ENCODE measurements around the gene PSG11. TPM values are rescaled to one million over a fixed set of nuclear protein-coding genes. Genes with fewer than 3 reads are reported as not detected.
"Not testable (repeated sequence)": the region's sequence is repeated elsewhere in the genome, so short reads cannot be mapped to it uniquely, and the experiment has no call there.

The PSG11 gene
- total and polyA plus RNA-seq, 9 of the 15 experiments (the other 6 are each of a cell fraction or from before 2014, with no cell fraction given) = not detected

GRCh38 chr19:43046578-43046977 is 20.3 kb upstream of the PSG11 start:
- H3K4me2 ChIP-seq (ENCODE audit: insufficient read depth, low read length); H3K4me3 ChIP-seq; ATAC-seq; DNase-seq (ENCODE audit: extremely low read depth in 1 of 4, low spot score in 3 of 4); H3K4me1 ChIP-seq (replicated peaks in 1 of 2; ENCODE audit: control insufficient read depth in 2 of 2, insufficient read depth in 2 of 2, low read length in 2 of 2); in situ Hi-C loops (cut with MboI); H3K27ac ChIP-seq (ENCODE audit: extremely low read depth, low read depth, low read length); intact Hi-C loops (cut with micrococcal nuclease); H3K79me2 ChIP-seq (ENCODE audit: control insufficient read depth, insufficient read depth, low read length); CTCF ChIA-PET (ENCODE audit: low intra/inter-chr PET ratio); H3K9me1 ChIP-seq (ENCODE audit: control insufficient read depth, insufficient read depth, low read length); FAIRE-seq; POLR2A ChIA-PET; H3K27me3 ChIP-seq (ENCODE audit: control insufficient read depth in 2 of 2, insufficient read depth in 2 of 2, low read length in 2 of 2); H3K36me3 ChIP-seq (ENCODE audit: control insufficient read depth, insufficient read depth, low read length); H3K9me3 ChIP-seq (replicated peaks; ENCODE audit: control insufficient read depth, insufficient read depth, low read depth, low read length); H4K20me1 ChIP-seq (replicated peaks; ENCODE audit: control insufficient read depth, insufficient read depth, low read length); BruUV-seq (replicated peaks); H3K9ac ChIP-seq (ENCODE audit: insufficient read depth in 1 of 2, low read depth in 2 of 2, low read length in 2 of 2); H2AFZ ChIP-seq (ENCODE audit: low read depth, low read length): not testable (repeated sequence)
- WGBS (ENCODE audit: insufficient coverage, low coverage, missing lambda C conversion rate) = 0% methylated on average over 2 of the region's 2 CpGs

GRCh38 chr19:43043492-43044180 is 17.4 kb upstream of the PSG11 start:
- BruUV-seq (replicated peaks); H3K36me3 ChIP-seq (ENCODE audit: control insufficient read depth, insufficient read depth, low read length); H3K79me2 ChIP-seq (ENCODE audit: control insufficient read depth, insufficient read depth, low read length); H2AFZ ChIP-seq (ENCODE audit: low read depth, low read length); H3K4me3 ChIP-seq; DNase-seq (ENCODE audit: extremely low read depth in 1 of 4, low spot score in 3 of 4); H3K9me1 ChIP-seq (ENCODE audit: control insufficient read depth, insufficient read depth, low read length); H3K9me3 ChIP-seq (replicated peaks; ENCODE audit: control insufficient read depth, insufficient read depth, low read depth, low read length); CTCF ChIA-PET (ENCODE audit: low intra/inter-chr PET ratio); POLR2A ChIA-PET; H3K4me1 ChIP-seq (replicated peaks in 1 of 2; ENCODE audit: control insufficient read depth in 2 of 2, insufficient read depth in 2 of 2, low read length in 2 of 2); FAIRE-seq; H3K4me2 ChIP-seq (ENCODE audit: insufficient read depth, low read length); ATAC-seq; H3K27me3 ChIP-seq (ENCODE audit: control insufficient read depth in 2 of 2, insufficient read depth in 2 of 2, low read length in 2 of 2); intact Hi-C loops (cut with micrococcal nuclease); H3K9ac ChIP-seq (ENCODE audit: insufficient read depth in 1 of 2, low read depth in 2 of 2, low read length in 2 of 2); in situ Hi-C loops (cut with MboI); H4K20me1 ChIP-seq (replicated peaks; ENCODE audit: control insufficient read depth, insufficient read depth, low read length); H3K27ac ChIP-seq (ENCODE audit: extremely low read depth, low read depth, low read length): not testable (repeated sequence)
- 0% methylated on average over 1 of the region's 1 CpG for WGBS (ENCODE audit: insufficient coverage, low coverage, missing lambda C conversion rate)

Measured in K562 (cell line).